Fibroblast of mammary gland (primary cell): ENCODE results near the gene ETV6.

Source experiments
- DNase-seq: peaks from one replicate; pipeline ENCODE4 v3.0.0-alpha.2; 2010; ENCODE audit warnings: low read depth
- H3K4me3 ChIP-seq: 2 replicates; pipeline ENCODE4 v1.5.1; 2011; ENCODE audit warnings: low read depth, mild to moderate bottlenecking, low read length, moderate library complexity; ENCODE audit not compliant: control insufficient read depth
- TF ChIP-seq, protein P1 (sequence below): conservative IDR thresholded peaks from 2 replicates; pipeline ENCODE4 v1.5.1; 2011; ENCODE audit warnings: low read depth, low read length, inconsistent platforms; ENCODE audit not compliant: control insufficient read depth, insufficient read depth

The ETV6 gene

DNA sequence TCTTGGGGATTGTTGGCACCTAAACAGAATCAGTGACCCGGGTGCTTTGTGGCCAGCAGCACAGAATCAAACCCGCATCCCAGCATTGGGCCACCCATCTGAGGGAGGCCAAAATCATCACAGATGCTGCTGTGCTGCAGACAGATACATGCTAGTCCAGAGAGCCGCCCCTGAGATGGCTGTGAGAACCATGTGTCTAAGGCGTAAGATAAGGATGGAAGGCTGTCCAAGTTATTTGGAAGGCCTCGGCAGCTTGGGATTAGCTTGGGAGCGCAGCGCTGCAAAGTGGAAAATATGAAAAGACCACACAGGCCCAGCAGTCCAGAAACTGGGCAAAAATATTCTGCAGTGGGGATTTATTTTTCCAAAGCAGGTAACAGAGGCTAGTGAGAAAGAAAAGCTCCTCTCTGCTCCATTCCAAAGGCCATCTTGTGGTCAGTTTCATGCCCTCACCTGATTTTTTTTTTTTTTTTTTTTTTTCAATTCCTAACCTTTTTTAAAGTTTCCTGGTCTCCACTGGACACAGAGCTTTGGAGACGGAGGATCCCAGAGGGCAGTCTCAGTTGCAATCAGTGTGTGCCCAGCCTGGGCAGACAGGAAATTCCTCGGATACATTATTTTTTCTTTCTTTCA is 242.4 kb downstream of the ETV6 start:
- TF ChIP-seq, protein P1, sequence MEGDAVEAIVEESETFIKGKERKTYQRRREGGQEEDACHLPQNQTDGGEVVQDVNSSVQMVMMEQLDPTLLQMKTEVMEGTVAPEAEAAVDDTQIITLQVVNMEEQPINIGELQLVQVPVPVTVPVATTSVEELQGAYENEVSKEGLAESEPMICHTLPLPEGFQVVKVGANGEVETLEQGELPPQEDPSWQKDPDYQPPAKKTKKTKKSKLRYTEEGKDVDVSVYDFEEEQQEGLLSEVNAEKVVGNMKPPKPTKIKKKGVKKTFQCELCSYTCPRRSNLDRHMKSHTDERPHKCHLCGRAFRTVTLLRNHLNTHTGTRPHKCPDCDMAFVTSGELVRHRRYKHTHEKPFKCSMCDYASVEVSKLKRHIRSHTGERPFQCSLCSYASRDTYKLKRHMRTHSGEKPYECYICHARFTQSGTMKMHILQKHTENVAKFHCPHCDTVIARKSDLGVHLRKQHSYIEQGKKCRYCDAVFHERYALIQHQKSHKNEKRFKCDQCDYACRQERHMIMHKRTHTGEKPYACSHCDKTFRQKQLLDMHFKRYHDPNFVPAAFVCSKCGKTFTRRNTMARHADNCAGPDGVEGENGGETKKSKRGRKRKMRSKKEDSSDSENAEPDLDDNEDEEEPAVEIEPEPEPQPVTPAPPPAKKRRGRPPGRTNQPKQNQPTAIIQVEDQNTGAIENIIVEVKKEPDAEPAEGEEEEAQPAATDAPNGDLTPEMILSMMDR, result peak; percentile 36
- DNase-seq, result no peak
- H3K4me3 ChIP-seq, result no peak overlapping the region

DNA sequence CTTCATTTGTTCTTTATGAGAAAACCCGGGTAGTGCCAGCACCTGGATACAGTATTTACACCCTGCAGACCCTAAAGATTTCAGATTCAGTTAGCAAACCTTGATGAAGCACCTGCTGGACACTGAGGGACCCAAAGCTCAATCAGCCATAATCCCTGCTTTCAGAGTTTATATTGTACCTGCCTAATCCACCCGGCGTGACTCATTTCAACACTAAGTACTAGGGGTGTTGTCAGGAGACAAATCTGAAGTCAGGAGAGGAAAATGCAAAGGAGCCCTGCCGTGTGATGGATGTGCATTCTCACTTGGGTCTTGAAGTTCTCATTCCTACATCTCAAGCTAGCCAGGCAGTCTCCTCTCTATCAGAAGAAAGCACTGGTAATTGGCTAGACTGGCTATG is 244.5 kb downstream of the ETV6 start:
- no peak overlapping the region for H3K4me3 ChIP-seq
- no peak for DNase-seq
- TF ChIP-seq, protein P1, result no peak

DNA sequence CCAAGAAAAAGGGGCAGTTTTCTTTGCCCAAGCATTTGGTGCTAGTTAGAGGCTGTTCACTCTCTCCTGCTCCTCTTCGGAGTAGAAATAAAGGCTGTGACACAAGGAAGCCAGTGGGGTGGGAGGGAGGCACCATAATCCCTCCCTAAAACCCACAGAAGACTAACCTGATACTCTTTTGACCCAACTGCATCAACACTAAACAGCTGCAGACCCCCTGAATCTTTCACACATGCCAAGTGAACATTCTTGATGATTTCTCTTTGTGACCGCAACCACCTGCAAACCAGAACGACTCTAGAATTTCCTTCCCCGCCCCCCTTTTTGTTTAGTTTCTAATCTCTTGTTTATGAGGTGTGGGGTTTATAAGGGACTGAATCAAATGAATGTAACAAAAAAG is 245.4 kb downstream of the ETV6 start:
- DNase-seq, result no peak
- no peak overlapping the region for H3K4me3 ChIP-seq
- TF ChIP-seq, protein P1, result no peak

DNA sequence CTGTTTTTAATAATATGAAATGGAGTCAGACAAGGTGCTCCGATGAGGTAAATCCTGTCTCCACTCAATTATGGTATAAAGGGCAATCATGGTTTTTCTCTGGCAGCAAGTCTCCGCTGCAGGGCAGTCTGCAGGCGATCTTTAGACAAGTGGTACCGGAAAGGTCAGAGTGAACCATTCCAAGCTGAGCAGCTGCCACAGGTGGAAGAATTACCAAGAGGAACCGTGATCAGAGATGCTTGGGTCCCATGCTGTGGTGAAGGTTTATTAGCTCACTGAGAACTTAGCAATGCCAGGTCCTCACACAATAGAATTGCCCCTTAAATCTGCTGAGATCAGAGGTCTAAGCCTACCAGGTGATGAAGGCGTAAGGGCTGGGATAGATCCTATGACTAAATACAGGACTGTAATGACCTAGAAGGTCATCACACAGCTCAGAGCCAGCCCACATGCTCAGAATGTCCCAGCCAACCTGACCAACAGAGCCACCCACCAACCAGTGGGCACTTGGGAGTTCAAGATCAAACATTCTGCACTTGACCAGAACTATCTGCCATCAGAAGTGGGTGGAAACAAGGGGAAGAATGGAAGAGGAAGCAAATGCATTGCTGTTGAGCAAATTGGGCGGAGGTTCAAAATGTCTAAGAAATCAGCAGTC is 246.1 kb downstream of the ETV6 start:
- TF ChIP-seq, protein P1, result no peak
- H3K4me3 ChIP-seq, result no peak overlapping the region
- no peak for DNase-seq

DNA sequence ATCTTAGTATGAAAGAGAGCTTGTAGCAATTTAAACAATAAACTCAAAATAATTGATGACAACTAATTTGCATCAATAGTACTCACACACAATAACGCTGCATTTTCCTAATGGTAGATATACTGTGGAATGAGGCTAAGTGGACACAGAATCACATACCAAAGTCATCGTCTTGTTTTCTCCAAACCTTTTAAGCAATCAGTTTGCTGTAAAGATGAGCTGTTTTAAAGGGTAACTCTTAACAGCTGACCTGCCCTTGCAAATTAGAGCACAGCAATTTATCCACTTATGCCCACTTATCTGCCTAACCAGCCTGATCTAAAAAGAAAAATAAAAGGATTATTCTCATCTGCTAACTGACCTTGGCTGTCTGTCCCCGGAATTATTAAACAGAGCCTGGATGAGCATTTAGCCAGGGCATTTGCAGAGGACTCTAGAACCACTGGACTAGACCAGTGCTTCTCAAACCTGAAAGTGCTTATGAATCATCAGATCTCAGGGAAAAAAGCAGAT is 247.0 kb downstream of the ETV6 start:
- TF ChIP-seq, protein P1, result no peak
- H3K4me3 ChIP-seq, result no peak overlapping the region
- DNase-seq, result no peak

DNA sequence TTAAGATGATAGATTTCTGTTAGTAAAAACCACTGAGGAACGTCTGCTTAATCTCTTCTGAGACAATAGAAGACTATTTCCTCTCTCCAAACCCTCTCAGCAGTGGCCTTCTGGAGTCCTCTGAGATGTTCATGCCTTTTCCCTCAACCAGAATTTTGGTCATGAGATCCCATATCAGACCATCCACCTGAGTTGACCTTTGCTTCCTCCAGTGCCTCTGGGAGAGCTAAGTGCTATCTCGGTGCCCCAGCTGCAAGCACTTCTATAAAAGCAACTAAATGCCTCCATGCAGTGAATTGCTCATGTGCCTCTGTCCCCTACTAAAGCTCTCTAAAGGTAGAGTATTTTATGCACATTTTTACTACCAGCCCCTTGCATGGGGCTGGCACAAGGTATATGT is 248.4 kb downstream of the ETV6 start:
- no peak for DNase-seq
- no peak overlapping the region for H3K4me3 ChIP-seq
- TF ChIP-seq, protein P1, result no peak
